ENCODE results near the gene HS3ST5.

DNA sequence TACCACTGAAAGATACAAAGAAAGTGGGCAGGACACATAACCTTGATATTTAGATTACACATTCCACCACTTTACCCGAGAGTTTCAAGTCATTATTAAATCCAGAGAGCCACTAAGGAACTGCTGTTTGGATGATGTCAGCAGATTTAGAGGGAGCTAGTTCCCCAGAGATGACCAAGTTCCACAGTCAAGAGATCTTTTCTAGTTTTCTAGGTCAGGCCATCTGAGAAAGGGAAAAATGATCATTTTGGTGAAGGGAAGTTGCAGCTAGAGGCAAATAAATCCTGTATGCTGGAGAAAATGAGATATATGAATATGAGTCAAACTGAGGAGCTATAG, 147.8 kb downstream of the HS3ST5 start:
- TF ChIP-seq CTCF (IDR thresholded peaks at IDR 0.05; ENCODE audit: low read length), result no peak
- TF ChIP-seq EZH2 (optimal IDR thresholded peaks at IDR 0.05; ENCODE audit: low read depth, low read length), result no peak

Data from MM.1S (cell line).